Activated CD4-positive, alpha-beta T cell treated with anti-CD3 and anti-CD28 coated beads, Interleukin-2, amount 10 ng/mL, durations not matched to agents 24 days and 14 days (primary cell): ENCODE measurements around the gene NANOG. TPM values are rescaled to one million over a fixed set of nuclear protein-coding genes. Genes with fewer than 3 reads are reported as not detected.

Experiments used
- total RNA-seq: library from RNA; stranded (reverse); gene quantifications from 2 replicates; pipeline ENCODE4 v1.2.3, GENCODE V29; 2022

The NANOG gene
- total RNA-seq, 1 donor from 2014 or later: not detected

Other genes with a start within 250 kb of the NANOG start
- not detected in 2 replicates for gene APOBEC1, start 123.5 kb upstream of the NANOG start, total RNA-seq
- gene GDF3, start 93.6 kb upstream of the NANOG start, total RNA-seq: not detected in 2 replicates
- gene DPPA3, start 78.0 kb upstream of the NANOG start, total RNA-seq: not detected in 2 replicates
- not detected in 2 replicates for gene CLEC4C, start 42.0 kb upstream of the NANOG start, total RNA-seq
- not detected in 2 replicates for gene NANOGNB, start 24.2 kb upstream of the NANOG start, total RNA-seq
- 0.09 and 0.31 TPM in 2 replicates for gene SLC2A14, start 83.5 kb downstream of the NANOG start, total RNA-seq
- 362 and 366 TPM in 2 replicates for gene SLC2A3, start 146.8 kb downstream of the NANOG start, total RNA-seq
- 18.5 and 18.6 TPM in 2 replicates for gene FOXJ2, start 243.3 kb downstream of the NANOG start, total RNA-seq